SK-N-SH treated with all-trans-retinoic acid at 6 μM for 48 hours (cell line): ENCODE measurements around the gene YJU2.

Source experiments
- ATAC-seq: fragments of 200-7000 bp; cut with Tn5 transposase; 3 replicates; pipeline ENCODE4 v1.9.1; 2020; ENCODE audit warnings: mild to moderate bottlenecking, moderate library complexity
- ARNTL ChIP-seq: fragments of 450-650 bp; formaldehyde crosslinking; IDR thresholded peaks from 2 replicates; pipeline ENCODE4 v1.5.0; 2020; ENCODE audit warnings: low read depth, mild to moderate bottlenecking, moderate library complexity, borderline replicate concordance
- BACH2 ChIP-seq: fragments of 250-450 bp; sonication (Bioruptor Pico); IDR thresholded peaks from 2 replicates; pipeline ENCODE4 v1.9.0; 2021; ENCODE audit warnings: mild to moderate bottlenecking, borderline replicate concordance
- CREB5 ChIP-seq: fragments of 250-450 bp; sonication (Bioruptor Pico); IDR thresholded peaks from 2 replicates; pipeline ENCODE4 v1.5.1; 2020; ENCODE audit warnings: low read depth, mild to moderate bottlenecking, moderate library complexity
- CSDC2 ChIP-seq: fragments of 250-450 bp; sonication (Bioruptor Pico); IDR thresholded peaks from 2 replicates; pipeline ENCODE4 v1.5.0; 2020; ENCODE audit warnings: mild to moderate bottlenecking, moderate library complexity
- ESRRG ChIP-seq: fragments of 250-450 bp; sonication (Bioruptor Pico); IDR thresholded peaks from 2 replicates; pipeline ENCODE4 v1.6.1; 2021; ENCODE audit warnings: mild to moderate bottlenecking
- GLIS3 ChIP-seq: fragments of 250-450 bp; sonication (Bioruptor Pico); IDR thresholded peaks from 2 replicates; pipeline ENCODE4 v1.5.0; 2020; ENCODE audit warnings: mild to moderate bottlenecking, moderate library complexity
- ISL1 ChIP-seq: fragments of 250-450 bp; sonication (Bioruptor Pico); IDR thresholded peaks from 2 replicates; pipeline ENCODE4 v2.1.2; 2022; ENCODE audit warnings: mild to moderate bottlenecking, moderate library complexity
- OSR1 ChIP-seq: fragments of 250-450 bp; sonication (Bioruptor Pico); IDR thresholded peaks from 2 replicates; pipeline ENCODE4 v1.8.0; 2022; ENCODE audit warnings: moderate library complexity, mild to moderate bottlenecking, inconsistent platforms
- POU6F1 ChIP-seq: fragments of 250-450 bp; sonication (Bioruptor Pico); IDR thresholded peaks from 2 replicates; pipeline ENCODE4 v1.8.0; 2021; ENCODE audit warnings: low read depth, mild to moderate bottlenecking, moderate library complexity, borderline replicate concordance
- PPARA ChIP-seq: fragments of 250-450 bp; sonication (Bioruptor Pico); IDR thresholded peaks from 2 replicates; pipeline ENCODE4 v1.5.0; 2020; ENCODE audit warnings: mild to moderate bottlenecking, borderline replicate concordance
- RARB ChIP-seq: fragments of 250-450 bp; sonication (Bioruptor Pico); IDR thresholded peaks from 2 replicates; pipeline ENCODE4 v1.8.0; 2021; ENCODE audit warnings: mild to moderate bottlenecking, moderate library complexity
- SNAI2 ChIP-seq: fragments of 250-450 bp; sonication (Bioruptor Pico); IDR thresholded peaks from 2 replicates; pipeline ENCODE4 v1.5.0; 2020; ENCODE audit warnings: mild to moderate bottlenecking, moderate library complexity
- TCF4 ChIP-seq: fragments of 250-450 bp; sonication (Bioruptor Pico); IDR thresholded peaks from 2 replicates; pipeline ENCODE4 v1.8.0; 2021; ENCODE audit warnings: mild to moderate bottlenecking, moderate library complexity, borderline replicate concordance
- TOX ChIP-seq: fragments of 250-450 bp; sonication (Bioruptor Pico); IDR thresholded peaks from 2 replicates; pipeline ENCODE4 v1.8.0; 2021; ENCODE audit warnings: mild to moderate bottlenecking, moderate library complexity, borderline replicate concordance
- TSHZ2 ChIP-seq: fragments of 250-450 bp; sonication (Bioruptor Pico); IDR thresholded peaks from 2 replicates; pipeline ENCODE4 v1.5.0; 2020; ENCODE audit warnings: mild to moderate bottlenecking, moderate library complexity
- ZC3H10 ChIP-seq: fragments of 250-450 bp; sonication (Bioruptor Pico); IDR thresholded peaks from 2 replicates; pipeline ENCODE4 v1.5.1; 2021; ENCODE audit warnings: mild to moderate bottlenecking, moderate library complexity
- ZFP3 ChIP-seq: fragments of 250-450 bp; sonication (Bioruptor Pico); IDR thresholded peaks from 2 replicates; pipeline ENCODE4 v1.5.0; 2020; ENCODE audit warnings: mild to moderate bottlenecking, moderate library complexity
- ZFP30 ChIP-seq: fragments of 450-650 bp; formaldehyde crosslinking; IDR thresholded peaks from 2 replicates; pipeline ENCODE4 v1.5.0; 2022; ENCODE audit warnings: mild to moderate bottlenecking, moderate library complexity
- ZNF565 ChIP-seq: fragments of 450-650 bp; formaldehyde crosslinking; conservative IDR thresholded peaks from 2 replicates; pipeline ENCODE4 v1.5.0; 2020; ENCODE audit warnings: low read depth, mild to moderate bottlenecking, moderate library complexity
- ZNF70 ChIP-seq: fragments of 450-650 bp; formaldehyde crosslinking; IDR thresholded peaks from 2 replicates; pipeline ENCODE4 v1.5.0; 2020; ENCODE audit warnings: mild to moderate bottlenecking, moderate library complexity
- ZNF8 ChIP-seq: fragments of 450-650 bp; formaldehyde crosslinking; IDR thresholded peaks from 2 replicates; pipeline ENCODE4 v1.5.0; 2020; ENCODE audit warnings: mild to moderate bottlenecking, moderate library complexity
- TF ChIP-seq, protein P1 (sequence below): fragments of 250-450 bp; sonication (Bioruptor Pico); IDR thresholded peaks from 2 replicates; pipeline ENCODE4 v1.8.0; 2020; ENCODE audit warnings: mild to moderate bottlenecking, moderate library complexity, borderline replicate concordance

Gene YJU2

GRCh38 chr19:4305659-4306058 is 58.8 kb downstream of the YJU2 start:
- TF ChIP-seq POU6F1 (CRISPR knock-in tag) (no peak), ZNF8 (CRISPR knock-in tag) (no peak), ZC3H10 (no peak), TOX (no peak)
- no peak for ATAC-seq

DNA sequence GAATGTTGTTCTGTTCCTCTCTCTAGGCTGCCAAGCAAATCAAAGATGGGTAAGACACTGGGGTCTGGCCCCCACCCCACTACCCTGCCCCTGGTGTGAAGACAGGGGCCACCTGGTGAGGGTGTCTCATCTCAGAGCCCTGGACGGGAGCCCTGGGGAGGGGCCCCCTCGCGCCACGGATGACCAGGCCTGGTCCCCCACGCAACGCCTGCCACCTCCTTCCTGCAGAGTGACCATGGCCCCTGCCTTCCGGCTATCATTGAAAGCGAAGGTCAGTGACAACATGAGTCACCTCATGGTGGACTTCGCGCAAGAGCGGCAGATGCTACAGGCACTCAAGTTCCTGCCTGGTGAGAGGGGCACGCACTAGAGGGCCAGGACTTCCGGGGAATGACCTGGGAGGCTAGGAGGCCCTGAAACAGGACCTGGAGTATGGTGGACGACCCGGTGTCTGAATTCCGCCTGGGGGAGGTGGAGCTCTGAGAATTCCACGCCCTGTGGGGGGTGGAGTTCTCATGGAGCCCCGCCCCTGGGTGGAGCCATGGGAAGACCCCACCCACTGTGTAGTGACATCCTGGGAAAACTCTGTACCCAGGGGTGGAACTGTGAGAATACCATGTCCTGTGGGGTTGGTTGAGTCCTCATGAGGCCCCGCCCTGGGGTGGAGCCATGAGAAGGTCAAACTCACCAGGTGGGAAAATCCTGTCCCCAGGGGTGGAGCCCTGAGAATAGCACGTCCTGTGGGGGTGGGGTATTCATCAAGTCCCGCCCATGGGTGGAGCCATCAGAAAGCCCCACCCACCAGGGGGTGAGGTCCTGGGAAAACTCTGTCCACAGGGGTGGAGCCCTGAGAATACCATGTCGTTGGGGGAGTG is 63.6 kb downstream of the YJU2 start:
- ATAC-seq, result peak; percentile 55
- TF ChIP-seq OSR1 (CRISPR knock-in tag) (no peak), TOX (no peak), GLIS3 (no peak), ISL1 (CRISPR knock-in tag) (no peak), ZFP3 (CRISPR knock-in tag) (no peak), TSHZ2 (CRISPR knock-in tag) (no peak), PPARA (CRISPR knock-in tag) (no peak), RARB (CRISPR knock-in tag) (no peak), CSDC2 (CRISPR knock-in tag) (no peak), ARNTL (CRISPR knock-in tag) (no peak), ESRRG (CRISPR knock-in tag) (no peak), POU6F1 (CRISPR knock-in tag) (no peak), ZNF8 (CRISPR knock-in tag) (no peak), ZNF70 (no peak), ZC3H10 (no peak), ZFP30 (CRISPR knock-in tag) (no peak), BACH2 (CRISPR knock-in tag) (no peak), ZNF565 (CRISPR knock-in tag) (no peak), TCF4 (CRISPR knock-in tag) (no peak)
- TF ChIP-seq, protein P1, sequence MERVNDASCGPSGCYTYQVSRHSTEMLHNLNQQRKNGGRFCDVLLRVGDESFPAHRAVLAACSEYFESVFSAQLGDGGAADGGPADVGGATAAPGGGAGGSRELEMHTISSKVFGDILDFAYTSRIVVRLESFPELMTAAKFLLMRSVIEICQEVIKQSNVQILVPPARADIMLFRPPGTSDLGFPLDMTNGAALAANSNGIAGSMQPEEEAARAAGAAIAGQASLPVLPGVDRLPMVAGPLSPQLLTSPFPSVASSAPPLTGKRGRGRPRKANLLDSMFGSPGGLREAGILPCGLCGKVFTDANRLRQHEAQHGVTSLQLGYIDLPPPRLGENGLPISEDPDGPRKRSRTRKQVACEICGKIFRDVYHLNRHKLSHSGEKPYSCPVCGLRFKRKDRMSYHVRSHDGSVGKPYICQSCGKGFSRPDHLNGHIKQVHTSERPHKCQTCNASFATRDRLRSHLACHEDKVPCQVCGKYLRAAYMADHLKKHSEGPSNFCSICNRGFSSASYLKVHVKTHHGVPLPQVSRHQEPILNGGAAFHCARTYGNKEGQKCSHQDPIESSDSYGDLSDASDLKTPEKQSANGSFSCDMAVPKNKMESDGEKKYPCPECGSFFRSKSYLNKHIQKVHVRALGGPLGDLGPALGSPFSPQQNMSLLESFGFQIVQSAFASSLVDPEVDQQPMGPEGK (CRISPR knock-in tag), result no peak

DNA sequence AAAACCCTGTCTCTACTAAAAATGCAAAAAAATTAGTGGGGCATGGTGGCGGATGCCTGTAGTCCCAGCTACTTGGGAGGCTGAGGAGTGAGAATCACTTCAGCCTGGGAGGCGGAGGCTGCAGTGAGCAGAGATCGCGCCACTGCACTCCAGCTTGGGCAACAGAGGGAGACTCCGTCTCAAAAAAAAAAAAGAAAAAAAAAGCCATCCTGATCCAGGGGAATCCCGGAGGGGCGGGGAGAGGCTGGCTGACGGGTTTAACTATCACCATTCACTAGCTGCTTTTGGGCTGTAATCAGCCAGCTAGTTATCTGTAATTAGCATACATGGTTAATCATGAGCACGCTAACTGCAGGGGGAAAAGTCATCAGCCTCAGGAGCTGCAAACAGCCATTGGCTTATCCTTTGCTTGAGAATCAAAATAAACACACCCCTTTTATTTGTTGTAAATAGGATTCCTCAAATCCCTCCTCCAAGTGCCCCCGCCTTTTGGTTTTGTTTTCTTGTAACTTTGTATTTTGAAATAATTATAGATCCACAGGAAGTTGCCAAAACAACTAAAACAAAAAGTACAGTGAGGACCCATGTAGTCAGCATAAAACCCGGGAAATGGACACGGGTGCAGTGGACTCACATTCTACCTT is 67.1 kb downstream of the YJU2 start:
- TF ChIP-seq CREB5 (CRISPR knock-in tag), result no peak
- no peak for TF ChIP-seq CSDC2 (CRISPR knock-in tag)
- no peak for TF ChIP-seq TOX
- no peak for TF ChIP-seq ZNF565 (CRISPR knock-in tag)
- TF ChIP-seq OSR1 (CRISPR knock-in tag), result no peak
- TF ChIP-seq TSHZ2 (CRISPR knock-in tag), result no peak
- TF ChIP-seq TCF4 (CRISPR knock-in tag), result no peak
- TF ChIP-seq SNAI2 (CRISPR knock-in tag), result no peak
- TF ChIP-seq PPARA (CRISPR knock-in tag), result no peak
- no peak for TF ChIP-seq ZFP3 (CRISPR knock-in tag)
- no peak for ATAC-seq
